Psoas muscle (tissue), 8 donors: Measurements from ENCODE around the gene AGRP. TPM values are rescaled to one million over a fixed set of nuclear protein-coding genes. Genes with fewer than 3 reads are reported as not detected.

ENCODE experiments used
- ATAC-seq, 4 donors: fragments of 200-7000 bp; cut with Tn5 transposase; one replicate each; pipeline ENCODE4 v1.9.1; 2020; ENCODE audit warnings: moderate library complexity in 3 of 4, mild to moderate bottlenecking in 2 of 4
- DNase-seq, 2 donors: peaks; one replicate each; pipeline ENCODE4 v3.0.0-alpha.2; 2020
- H3K27ac ChIP-seq: fragments of 200-600 bp; one replicate; pipeline ENCODE4 v1.8.0; 2022
- H3K27me3 ChIP-seq, 3 donors: fragments of 200-600 bp in 1 of 3; one replicate each; pipeline versions ENCODE4 v1.6.1 to v1.8.0; 2013 to 2022; ENCODE audit warnings: low read length in 2 of 3, mild to moderate bottlenecking in 2 of 3, moderate library complexity in 1 of 3; ENCODE audit not compliant: insufficient read depth in 3 of 3
- H3K36me3 ChIP-seq, 2 donors: fragments of 200-600 bp in 1 of 2; one replicate each; pipeline versions ENCODE4 v1.6.1 to v1.8.0; 2013 to 2022; ENCODE audit warnings: low read depth in 1 of 2, mild to moderate bottlenecking in 1 of 2, moderate library complexity in 1 of 2; ENCODE audit not compliant: insufficient read depth in 1 of 2
- H3K4me1 ChIP-seq: fragments of 200-600 bp; one replicate; pipeline ENCODE4 v1.8.0; 2022
- H3K4me3 ChIP-seq: fragments of 200-600 bp; one replicate; pipeline ENCODE4 v1.8.0; 2022; ENCODE audit warnings: mild to moderate bottlenecking
- H3K9me3 ChIP-seq: fragments of 200-600 bp; one replicate; pipeline ENCODE4 v1.8.0; 2022
- WGBS, 3 donors: extraction: QIAGEN DNeasy Blood & Tissue Kit; methylation state at CpG; one replicate each; pipeline versions ENCODE4 v1.1.6 to v1.1.7; 2013; 5-methylcytosine and 5-hydroxymethylcytosine counted together
- intact Hi-C, 2 donors: fragments of 100-400 bp; cut with DNase I; formaldehyde crosslinking; loops; one replicate each; pipeline versions ENCODE4 v1.11.0 to v1.14.2; 2022
- polyA plus RNA-seq, 3 donors: library from polyadenylated mRNA; stranded (reverse); fragments of 200-250 nt; gene quantifications; one replicate each; pipeline ENCODE4 v1.2.3, GENCODE V29; 2013
- total RNA-seq, 4 donors: library from RNA; stranded (reverse); fragmentation: NEBNext Ultra II Directional in 2 of 4; extraction: Animal tissue kit (Norgen Biotek cat#: 25700) in 2 of 4; gene quantifications; one replicate each; pipeline versions ENCODE4 v1.2.1 to v1.2.4, GENCODE V29; 2021 to 2023
- TF ChIP-seq, protein P1 (sequence below): fragments of 200-600 bp; IDR thresholded peaks from one replicate; pipeline ENCODE4 v1.8.0; 2022; ENCODE audit warnings: antibody characterized with exemption
- donor health status: healthy with polysubstance abuse.
- donor health status: DM: no; HTN: no; CAD: no; lungs with moderate emphysema.
- donor health status: Bipolar disorder and iron deficiency.
- donor health status: healthy.
- donor health status: DM: yes; HTN: yes; CAD: no.
- donor health status: DM: no; HTN: no; CAD: no.
- donor health status: DM: no; HTN: no; CAD: no.
- donor health status: DM: yes; HTN: yes; CAD: no.

The AGRP gene
- total and polyA plus RNA-seq, 7 donors = not detected

DNA sequence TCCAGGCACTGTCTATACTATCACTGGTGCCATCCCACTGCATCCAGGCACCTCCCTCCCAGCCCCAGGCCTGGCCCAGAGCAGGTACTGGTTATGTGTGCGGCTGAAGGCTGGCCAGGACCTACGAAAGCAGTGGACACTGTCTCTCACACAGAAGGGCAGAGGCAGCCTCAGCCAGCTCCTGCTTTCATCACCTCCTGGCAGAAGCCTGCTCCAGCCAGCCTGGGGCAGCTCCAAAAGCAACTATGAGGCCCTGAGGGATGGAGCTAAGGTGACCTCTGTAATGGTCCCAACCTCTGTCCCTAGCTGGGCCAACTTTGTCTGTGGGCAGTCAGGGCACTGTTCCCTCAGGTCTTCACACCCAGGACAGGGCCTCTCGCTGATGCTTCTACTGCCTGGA lies 33.6 kb downstream of the AGRP start:
- Histone ChIP-seq H3K36me3 (peaks cover 0 to 11% of the 10 kb centered on the region in 2 donors), H3K4me1 (peaks cover 95% of the 10 kb centered on the region)
- intact Hi-C loops = no loop called here

DNA sequence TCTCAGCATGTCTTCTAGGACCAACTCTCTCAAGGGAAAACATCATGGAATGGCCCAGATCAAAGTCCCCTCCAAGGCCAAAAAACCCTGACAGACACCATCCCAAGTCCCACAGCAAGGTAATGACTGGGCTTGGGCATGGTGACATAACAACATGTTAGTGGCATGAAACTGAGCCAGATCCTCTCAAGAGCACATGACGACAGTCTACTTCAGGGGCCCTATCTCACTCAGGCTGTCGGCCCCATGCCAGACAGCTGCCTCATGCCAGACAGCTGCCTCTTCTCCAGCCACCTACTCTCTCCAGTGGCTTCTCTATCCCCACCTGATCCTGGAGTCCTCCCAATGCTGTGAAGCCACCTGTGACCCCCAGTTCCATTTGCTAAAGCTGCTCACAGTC lies 34.0 kb downstream of the AGRP start:
- Histone ChIP-seq H3K27ac (peak overlapping the region; percentile 64), H3K4me3 (no peak overlapping the region), H3K9me3 (no peaks in the 10 kb centered on the region), H3K36me3 (peaks cover 0 to 11% of the 10 kb centered on the region in 2 donors), H3K4me1 (peaks cover 99% of the 10 kb centered on the region), H3K27me3 (no peaks in the 10 kb centered on the region)
- ATAC-seq (peak; percentile 75 to 86 (median 76)), DNase-seq (peak; percentile 69 to 87)
- intact Hi-C loops = no loop called here
- 12 to 28% (median 17%) methylated on average over 2 of the region's 2 CpGs for WGBS, 3 donors
- TF ChIP-seq, protein P1, sequence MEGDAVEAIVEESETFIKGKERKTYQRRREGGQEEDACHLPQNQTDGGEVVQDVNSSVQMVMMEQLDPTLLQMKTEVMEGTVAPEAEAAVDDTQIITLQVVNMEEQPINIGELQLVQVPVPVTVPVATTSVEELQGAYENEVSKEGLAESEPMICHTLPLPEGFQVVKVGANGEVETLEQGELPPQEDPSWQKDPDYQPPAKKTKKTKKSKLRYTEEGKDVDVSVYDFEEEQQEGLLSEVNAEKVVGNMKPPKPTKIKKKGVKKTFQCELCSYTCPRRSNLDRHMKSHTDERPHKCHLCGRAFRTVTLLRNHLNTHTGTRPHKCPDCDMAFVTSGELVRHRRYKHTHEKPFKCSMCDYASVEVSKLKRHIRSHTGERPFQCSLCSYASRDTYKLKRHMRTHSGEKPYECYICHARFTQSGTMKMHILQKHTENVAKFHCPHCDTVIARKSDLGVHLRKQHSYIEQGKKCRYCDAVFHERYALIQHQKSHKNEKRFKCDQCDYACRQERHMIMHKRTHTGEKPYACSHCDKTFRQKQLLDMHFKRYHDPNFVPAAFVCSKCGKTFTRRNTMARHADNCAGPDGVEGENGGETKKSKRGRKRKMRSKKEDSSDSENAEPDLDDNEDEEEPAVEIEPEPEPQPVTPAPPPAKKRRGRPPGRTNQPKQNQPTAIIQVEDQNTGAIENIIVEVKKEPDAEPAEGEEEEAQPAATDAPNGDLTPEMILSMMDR = no peak

More for the DNA sequence above, 33.6 kb downstream of the AGRP start:
- ATAC-seq (peak; percentile 47 to 65 (median 54)), DNase-seq (peak; percentile 63 to 78)
- Histone ChIP-seq H3K9me3 (no peaks in the 10 kb centered on the region), H3K27me3 (no peaks in the 10 kb centered on the region), H3K4me3 (no peak overlapping the region), H3K27ac (peak overlapping the region; percentile 64)
- WGBS, 3 donors = 33 to 51% (median 35%) methylated on average over 3 of the region's 3 CpGs
- TF ChIP-seq, protein P1 = no peak

DNA sequence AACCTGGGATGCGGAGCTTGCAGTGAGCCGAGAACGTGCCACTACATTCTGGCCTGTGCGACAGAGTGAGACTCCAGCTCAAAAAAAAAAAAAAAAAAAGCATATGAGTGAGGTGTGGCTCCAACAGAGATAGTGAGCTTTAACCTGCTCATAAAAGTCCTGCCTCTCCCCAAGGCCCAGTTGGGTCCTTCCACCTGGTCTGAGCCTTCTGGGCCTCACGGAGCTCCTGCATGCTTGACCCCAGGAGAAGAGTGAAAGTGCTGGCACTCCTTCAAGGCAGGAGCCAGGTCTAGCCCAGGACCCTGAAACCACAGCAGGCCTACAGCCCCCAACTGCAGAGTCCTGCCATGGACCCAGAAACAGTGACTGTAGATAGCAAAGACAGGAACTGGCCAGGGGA lies 34.8 kb downstream of the AGRP start:
- no peak overlapping the region for H3K4me3 ChIP-seq
- peak overlapping the region; percentile 64 for H3K27ac ChIP-seq
- H3K9me3 ChIP-seq = no peaks in the 10 kb centered on the region
- TF ChIP-seq, protein P1 = no peak
- peaks cover 99% of the 10 kb centered on the region for H3K4me1 ChIP-seq
- WGBS, 3 donors = 96 to 98% (median 97%) methylated on average over 5 of the region's 5 CpGs
- DNase-seq (no peak), ATAC-seq (no peak)
- peaks cover 0 to 11% of the 10 kb centered on the region in 2 donors for H3K36me3 ChIP-seq
- intact Hi-C loops = no loop called here
- H3K27me3 ChIP-seq = no peaks in the 10 kb centered on the region

DNA sequence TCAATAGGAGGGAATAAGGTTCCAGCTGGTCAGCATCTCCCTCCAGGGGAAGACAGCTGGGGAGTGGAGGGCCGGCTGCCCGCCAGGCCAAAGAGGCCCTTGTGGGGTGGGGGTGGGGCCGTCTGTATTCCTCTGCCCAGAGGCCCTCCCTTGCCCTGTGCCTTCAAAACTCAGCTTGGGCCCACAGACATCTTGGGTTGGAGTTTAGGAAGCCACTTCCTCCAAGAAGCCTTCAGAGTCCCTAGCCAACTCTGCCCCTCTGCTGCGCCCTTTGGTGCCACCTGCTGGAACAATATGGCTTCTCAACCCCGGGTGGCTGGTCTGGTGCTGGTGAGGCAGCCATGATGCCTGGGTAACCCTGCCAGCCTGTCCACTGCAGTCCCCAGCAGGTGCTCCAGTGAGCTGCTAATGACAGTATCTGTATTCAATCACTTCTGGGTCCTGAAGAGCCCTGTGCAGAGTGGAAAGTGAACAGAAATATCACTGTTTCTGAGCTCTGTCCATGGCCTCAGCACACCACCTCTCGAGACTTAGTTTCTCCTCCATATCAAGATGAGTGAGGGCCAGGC lies 35.8 kb downstream of the AGRP start:
- TF ChIP-seq, protein P1 = peak; percentile 32
- WGBS, 3 donors = 29 to 41% (median 34%) methylated on average over 6 of the region's 6 CpGs
- no peak for ATAC-seq

More for the DNA sequence above, 35.8 kb downstream of the AGRP start:
- intact Hi-C loops = no loop called here
- no peak overlapping the region for H3K4me3 ChIP-seq
- peaks cover 99% of the 10 kb centered on the region for H3K4me1 ChIP-seq
- H3K27me3 ChIP-seq = no peaks in the 10 kb centered on the region
- no peaks in the 10 kb centered on the region for H3K9me3 ChIP-seq
- peaks cover 0 to 1% of the 10 kb centered on the region in 2 donors for H3K36me3 ChIP-seq
- peak overlapping the region; percentile 30 for H3K27ac ChIP-seq
- DNase-seq = peak in 1 of 2 donors; percentile 45
